ENCODE results near the gene LCLAT1.

Gene LCLAT1

DNA sequence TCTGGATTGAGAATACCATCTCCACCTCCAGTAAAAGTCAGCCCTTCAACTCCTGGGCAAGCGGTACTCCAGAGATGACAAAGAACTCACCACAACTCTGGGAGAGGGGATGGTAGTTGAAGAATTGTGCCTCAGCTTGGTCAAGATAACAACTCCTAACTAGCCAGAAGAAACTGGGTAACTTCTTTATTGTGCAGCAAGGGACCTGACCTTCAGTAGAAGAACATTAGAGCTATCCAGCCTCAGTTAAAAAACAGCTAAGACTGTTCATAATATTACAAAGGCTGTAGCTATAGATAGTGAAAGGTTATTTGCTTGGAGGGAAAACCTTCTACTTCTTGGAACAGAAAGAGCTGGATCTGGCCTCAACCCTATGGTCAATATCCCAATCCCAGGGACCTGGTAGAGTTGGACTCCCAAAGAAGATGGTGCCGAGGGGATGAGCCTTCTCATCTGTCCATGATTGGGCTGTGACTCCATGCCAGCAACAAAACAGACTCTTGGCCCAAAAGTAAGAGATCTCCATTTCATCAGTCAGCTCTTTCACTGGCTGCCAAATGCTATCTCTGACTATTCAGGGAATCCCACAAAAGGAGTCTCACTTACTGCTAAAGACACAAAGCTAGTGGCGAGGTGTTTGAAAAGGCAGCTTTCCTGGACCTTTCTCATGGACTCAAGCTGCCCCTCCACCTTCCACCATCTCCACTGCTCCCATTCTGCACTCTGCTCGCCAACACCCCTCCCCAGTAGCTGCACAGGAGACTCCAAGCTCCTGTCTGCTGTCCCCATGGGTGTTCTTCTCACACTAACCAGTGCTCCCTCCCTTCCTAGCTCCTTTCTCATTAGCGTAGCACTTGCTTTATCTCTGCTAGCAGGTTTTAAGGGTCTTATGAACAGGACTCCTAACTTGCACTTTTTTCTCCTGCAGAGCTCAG, 214.4 kb downstream of the LCLAT1 start:
- DNase-seq, result peak in 1 of 2 experiments; percentile 27
- TF ChIP-seq GATA1 (IDR thresholded peaks at IDR 0.05; ENCODE audit: low read depth, low read length) (no peak), POLR2A (IDR thresholded peaks at IDR 0.05; ENCODE audit: low read length) (peak; percentile 38)

DNA sequence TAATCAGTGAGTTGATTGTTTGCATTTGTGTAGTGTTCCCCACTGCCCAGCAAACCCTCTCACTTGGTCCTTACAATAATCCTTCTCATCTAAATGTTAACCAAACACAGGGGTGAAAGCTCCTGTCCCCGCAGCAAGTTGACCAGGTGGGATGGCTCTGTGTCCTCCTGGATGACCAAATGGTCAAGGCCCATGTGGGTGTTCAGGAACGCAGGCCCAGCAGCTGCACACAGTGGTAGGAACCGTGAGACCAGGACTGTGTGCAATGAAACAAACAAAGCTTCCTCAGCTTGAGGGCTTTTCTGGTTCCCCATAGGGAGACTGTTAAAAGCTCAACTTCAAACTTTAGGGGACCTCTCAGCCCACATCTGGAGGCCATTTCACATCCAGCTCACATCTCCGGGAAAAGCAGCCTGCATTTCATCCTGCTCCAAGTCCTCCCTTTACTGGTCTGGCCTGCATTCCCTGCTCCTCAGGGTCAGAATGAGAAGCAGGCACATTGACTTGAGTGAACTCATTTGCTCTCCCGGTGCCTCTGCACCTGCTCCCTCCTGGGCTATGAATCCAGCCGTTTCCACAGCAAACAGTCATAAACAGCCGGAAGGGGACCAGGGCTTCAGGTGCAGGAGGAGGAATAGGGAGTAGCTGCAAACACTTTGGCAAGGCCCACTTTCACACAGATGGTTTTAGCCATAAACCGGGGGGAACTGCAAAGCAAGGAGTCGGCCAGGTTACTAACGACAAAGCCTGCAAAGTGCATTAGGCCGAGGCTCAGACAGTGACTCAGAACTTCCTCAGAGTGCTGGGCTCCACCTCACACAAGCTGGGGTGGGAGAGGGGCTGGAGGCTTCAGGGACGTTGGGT, 215.5 kb downstream of the LCLAT1 start:
- TF ChIP-seq GATA1 (IDR thresholded peaks at IDR 0.05; ENCODE audit: low read depth, low read length) (no peak), POLR2A (IDR thresholded peaks at IDR 0.05; ENCODE audit: low read length) (no peak)
- no peak for DNase-seq

DNA sequence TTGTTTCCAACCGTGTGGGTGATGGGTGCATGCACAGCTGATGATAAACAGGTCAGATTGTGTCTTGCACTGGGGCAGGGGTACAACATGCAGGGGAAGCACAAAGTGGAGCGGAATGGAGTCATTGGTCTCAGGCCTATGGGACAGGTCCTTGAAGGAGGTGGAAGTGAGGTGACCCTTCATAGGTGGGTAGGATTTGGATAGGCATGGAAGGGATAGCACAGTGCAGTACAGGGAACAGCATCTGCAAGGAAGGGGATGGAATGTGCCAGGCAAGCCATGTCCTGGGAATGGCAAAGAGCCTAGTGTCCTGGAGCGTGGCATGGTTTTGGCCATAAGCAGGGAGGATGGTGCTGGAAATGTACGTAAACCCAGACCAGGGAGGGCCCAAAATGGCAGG, 216.3 kb downstream of the LCLAT1 start:
- no peak for DNase-seq
- no peak for TF ChIP-seq GATA1 (IDR thresholded peaks at IDR 0.05; ENCODE audit: low read depth, low read length)
- TF ChIP-seq POLR2A (IDR thresholded peaks at IDR 0.05; ENCODE audit: low read length), result no peak

DNA sequence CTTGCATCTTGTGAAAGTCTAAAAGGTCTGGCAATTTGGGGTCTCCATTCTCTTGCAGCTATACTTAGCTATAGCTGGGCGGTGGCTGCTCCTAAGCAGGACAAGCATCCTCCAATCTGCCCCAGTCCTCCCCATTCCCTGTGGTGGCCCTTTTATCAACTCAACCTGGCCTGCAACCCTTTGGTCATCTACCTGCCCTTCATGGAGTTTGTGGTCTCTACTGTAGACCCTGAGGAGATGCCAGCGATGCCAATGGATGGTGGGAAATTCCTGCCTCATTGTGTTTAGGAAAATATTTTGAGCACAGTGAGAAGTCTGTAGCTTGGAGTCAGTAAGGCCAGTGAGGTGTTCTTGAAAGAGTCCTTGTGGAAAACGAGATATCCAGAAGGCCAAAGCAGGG, 216.8 kb downstream of the LCLAT1 start:
- TF ChIP-seq GATA1 (IDR thresholded peaks at IDR 0.05; ENCODE audit: low read depth, low read length) (no peak), POLR2A (IDR thresholded peaks at IDR 0.05; ENCODE audit: low read length) (no peak)
- no peak for DNase-seq

DNA sequence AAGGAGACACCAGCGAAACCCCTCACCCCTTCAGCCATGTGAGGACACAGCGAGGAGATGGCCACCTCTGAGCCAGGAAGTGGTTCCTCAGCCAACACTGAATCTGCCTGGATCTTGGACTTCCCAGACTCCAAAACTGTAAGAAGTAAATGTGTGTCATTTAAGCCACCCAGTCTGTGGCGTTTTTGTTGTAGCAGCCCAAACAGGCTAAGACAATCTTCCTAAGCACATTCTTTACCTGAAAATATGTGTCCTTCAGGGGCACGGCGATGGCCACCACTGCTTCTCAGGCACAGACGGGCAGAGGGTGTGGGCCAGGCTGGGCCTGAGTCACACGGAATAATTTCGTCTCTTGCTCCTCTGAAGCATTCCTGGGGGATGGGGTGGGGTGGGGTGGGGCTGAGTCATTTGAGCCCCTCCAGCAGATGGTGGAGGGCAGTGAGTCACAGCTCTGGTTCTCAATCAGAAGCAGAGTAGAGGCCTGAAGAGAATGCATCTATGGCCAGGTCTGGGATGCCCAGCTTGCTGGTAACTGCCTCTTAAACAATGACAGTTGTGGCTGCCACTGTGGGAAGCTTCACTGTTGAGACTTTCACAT, 217.8 kb downstream of the LCLAT1 start:
- TF ChIP-seq GATA1 (IDR thresholded peaks at IDR 0.05; ENCODE audit: low read depth, low read length) (no peak), POLR2A (IDR thresholded peaks at IDR 0.05; ENCODE audit: low read length) (no peak)
- DNase-seq, result peak in 1 of 2 experiments; percentile 45

DNA sequence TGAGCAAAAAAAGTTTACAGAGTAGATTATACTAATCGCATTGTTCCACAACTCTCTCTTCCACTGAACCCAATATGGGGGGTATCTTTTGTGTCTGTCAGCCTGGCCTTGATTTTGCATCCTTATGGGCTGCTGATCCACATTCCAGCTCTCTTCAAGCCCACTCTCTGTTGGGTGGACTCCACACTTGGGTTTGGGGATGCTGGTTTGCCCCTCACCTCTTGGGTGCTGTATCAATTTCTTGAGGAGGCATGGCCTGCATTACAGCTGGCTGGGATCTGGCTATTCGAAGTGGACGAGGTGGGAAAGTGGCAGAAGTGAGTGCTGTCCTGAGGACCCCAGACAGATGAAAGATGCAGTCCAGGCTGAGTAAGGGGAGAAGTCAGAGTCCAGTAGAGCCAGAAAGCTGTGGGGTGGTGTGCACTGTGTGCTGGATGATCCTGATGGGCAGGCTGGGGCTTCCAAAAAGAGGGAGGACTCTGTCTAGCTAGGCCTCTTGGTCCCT, 218.8 kb downstream of the LCLAT1 start:
- TF ChIP-seq GATA1 (IDR thresholded peaks at IDR 0.05; ENCODE audit: low read depth, low read length), result no peak
- no peak for TF ChIP-seq POLR2A (IDR thresholded peaks at IDR 0.05; ENCODE audit: low read length)
- no peak for DNase-seq

DNA sequence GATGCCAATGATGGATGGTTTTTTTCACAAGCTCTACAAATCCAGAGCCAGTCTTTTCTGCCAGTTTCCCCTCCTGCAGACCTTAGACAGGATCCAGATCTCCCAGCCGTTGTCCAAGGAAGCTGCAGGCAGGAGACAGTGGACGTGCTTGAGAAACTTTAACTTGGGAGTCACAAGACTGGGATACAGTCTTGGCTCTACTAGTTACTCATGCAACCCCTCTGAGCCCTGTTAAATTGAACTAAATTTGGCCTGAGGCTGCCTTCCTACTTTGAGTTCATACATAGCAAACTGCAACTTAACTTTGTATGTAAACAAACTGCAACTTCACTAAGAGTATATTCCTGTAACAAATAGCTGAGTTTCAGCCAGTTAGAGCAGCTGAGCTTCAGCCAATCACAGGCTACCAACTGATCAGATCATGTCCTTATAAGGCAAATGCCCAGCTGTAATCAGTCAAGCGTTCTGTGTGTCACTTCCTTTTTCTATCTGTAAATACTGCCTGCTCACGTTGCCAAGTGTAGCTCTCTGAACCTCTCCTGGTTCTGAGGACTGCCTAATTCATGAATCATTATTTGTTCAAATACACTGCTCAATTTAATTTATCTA, 219.3 kb downstream of the LCLAT1 start:
- DNase-seq, result peak; percentile 11 to 18
- no peak for TF ChIP-seq GATA1 (IDR thresholded peaks at IDR 0.05; ENCODE audit: low read depth, low read length)
- no peak for TF ChIP-seq POLR2A (IDR thresholded peaks at IDR 0.05; ENCODE audit: low read length)

DNA sequence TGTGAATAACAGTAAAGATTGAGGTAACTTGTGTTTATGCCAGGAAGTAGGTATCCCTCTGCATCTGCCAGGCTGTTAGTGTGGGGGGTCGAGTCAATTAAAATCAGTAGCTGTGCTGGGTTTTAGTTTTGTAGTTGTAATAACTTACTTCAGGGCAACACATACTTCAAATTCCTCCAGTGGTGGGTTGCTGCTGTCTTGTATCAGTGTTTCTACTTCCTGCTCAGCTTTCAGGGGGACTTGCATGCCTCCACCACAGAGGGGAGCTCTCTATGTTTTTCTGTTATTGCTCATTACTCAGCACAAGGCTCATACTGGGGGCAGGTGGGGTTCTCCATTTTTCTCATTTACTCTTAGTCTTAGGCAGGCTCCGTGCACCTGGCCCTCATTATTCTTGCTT, 223.4 kb downstream of the LCLAT1 start:
- TF ChIP-seq POLR2A (IDR thresholded peaks at IDR 0.05; ENCODE audit: low read length), result no peak
- no peak for DNase-seq

DNA sequence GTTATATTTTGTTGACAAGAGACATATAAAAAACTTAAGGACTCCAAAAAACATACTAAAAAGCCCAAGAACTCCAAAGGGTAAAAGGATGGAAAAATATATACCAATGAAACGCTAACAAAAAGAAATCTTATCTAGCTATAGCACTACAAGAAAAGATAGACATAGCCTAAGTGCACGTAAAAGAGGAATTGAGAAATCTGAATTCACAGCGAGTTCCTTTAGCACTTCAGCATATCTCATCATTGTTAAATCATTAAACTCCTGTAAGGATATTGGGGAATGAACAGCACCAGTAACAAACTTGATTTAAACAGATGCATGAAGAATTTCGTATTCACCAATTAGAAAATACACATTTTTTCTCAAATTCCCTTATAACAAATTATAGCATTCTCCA, 226.1 kb downstream of the LCLAT1 start:
- TF ChIP-seq GATA1 (IDR thresholded peaks at IDR 0.05; ENCODE audit: low read depth, low read length), result no peak
- TF ChIP-seq POLR2A (IDR thresholded peaks at IDR 0.05; ENCODE audit: low read length), result no peak
- no peak for DNase-seq

DNA sequence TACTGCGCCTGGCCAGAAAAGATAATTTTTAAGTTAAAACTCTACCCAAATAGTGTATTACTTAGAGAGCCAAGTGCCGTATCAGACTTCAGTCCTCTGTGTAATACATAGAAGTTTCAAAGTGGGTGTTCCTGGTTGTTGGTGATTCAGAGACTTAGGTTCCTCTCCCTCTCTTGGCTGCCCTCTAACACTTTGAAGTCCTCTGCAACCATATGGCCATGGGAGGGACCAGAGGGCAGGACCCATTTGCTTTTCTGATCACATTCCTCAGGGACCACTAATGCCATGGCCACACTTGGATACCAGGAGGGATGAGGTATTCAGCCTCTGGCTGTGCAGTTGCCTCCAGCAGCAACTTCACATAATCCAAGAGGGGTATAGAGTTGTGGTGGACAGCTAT, 228.7 kb downstream of the LCLAT1 start:
- DNase-seq, result no peak

DNA sequence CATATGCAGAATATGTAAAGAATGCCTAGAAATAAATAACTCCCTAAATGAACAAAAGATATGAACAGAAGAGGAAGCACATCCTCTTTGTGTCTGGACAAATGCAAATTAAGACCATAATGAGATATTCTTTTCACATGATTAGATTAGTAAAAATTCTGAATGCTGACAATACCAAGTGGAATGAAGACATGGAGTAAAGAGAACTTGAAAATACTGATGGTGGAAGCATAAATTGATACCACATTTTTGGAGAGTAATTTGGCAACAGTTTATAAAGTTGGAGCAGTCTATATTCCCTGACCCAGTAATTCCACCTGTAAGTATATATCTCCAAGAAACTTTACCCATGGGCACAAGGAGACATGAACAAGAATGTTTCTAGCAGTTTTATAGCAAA, 230.2 kb downstream of the LCLAT1 start:
- no peak for TF ChIP-seq GATA1 (IDR thresholded peaks at IDR 0.05; ENCODE audit: low read depth, low read length)
- no peak for TF ChIP-seq POLR2A (IDR thresholded peaks at IDR 0.05; ENCODE audit: low read length)
- DNase-seq, result no peak

More for the DNA sequence above, 228.7 kb downstream of the LCLAT1 start:
- TF ChIP-seq GATA1 (IDR thresholded peaks at IDR 0.05; ENCODE audit: low read depth, low read length), result no peak
- no peak for TF ChIP-seq POLR2A (IDR thresholded peaks at IDR 0.05; ENCODE audit: low read length)

DNA sequence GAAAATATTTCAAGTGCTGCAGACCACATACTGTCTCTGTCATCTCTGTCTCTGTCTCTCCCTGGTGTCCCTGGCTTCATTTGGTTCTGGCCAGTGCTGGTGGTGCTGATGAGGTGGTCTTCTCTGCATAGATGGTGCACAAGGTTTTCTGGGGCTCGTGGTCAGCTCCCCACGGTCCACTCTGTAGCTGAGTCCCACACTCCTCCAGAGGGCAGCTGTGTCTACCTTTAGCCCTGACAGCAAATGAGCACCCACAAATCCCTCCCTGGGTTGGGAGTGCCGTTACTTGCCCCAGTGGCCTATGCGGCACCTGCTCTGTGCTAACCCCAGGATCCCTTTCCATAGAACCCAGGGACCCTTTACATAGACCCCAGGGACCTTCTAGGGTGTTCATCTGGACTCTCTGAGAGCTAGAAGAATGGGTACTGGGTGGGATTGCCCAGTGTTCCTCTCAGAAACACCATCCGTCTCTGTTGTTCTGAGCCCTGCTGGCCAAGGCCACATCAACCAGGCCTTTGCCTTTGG, 230.9 kb downstream of the LCLAT1 start:
- TF ChIP-seq GATA1 (IDR thresholded peaks at IDR 0.05; ENCODE audit: low read depth, low read length), result no peak
- TF ChIP-seq POLR2A (IDR thresholded peaks at IDR 0.05; ENCODE audit: low read length), result no peak
- DNase-seq, result no peak

DNA sequence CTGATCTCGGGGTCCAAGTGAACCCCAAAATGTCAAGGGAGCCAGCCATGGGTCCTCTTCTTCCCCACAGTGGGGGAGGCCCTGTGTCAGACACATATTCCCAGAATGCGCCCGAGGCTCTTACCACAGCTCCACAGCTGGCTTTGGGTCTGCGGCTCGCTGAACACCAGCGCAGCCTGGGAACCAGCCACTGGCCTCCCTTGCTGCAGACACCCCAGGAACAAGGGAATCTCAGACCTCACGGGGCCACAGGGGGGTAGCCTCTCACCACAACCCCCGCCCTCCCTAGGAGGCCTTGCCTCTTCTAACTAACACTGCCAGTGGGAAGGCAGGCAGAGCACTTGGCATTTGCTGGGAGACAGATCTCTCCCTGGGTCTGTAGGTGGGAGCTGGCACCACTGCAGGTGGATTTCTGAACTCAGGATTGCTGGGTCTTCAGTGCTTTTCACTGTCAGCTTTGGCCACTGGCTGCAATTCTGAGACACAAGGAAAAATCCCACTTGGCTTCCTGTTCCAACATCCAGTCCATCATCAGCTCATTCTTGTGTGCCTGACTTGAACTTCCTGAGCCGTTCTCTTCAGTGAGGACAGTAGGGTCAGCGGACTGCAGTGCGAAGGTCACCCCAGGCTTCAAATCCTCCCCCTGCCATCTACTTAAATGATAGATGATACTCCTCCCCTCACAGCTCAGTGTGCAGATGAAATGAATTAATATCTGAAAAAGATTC, 231.5 kb downstream of the LCLAT1 start:
- TF ChIP-seq POLR2A (IDR thresholded peaks at IDR 0.05; ENCODE audit: low read length), result no peak
- TF ChIP-seq GATA1 (IDR thresholded peaks at IDR 0.05; ENCODE audit: low read depth, low read length), result no peak
- DNase-seq, result no peak

All from erythroblast (primary cell).